H1 (cell line): Measurements from ENCODE around the gene CHRDL2. TPM values are rescaled to one million over a fixed set of nuclear protein-coding genes. Genes with fewer than 3 reads are reported as not detected.

Experiments
- CTCF ChIA-PET: fragments of 300-600 bp; sonication (Branson Sonifier 250); formaldehyde crosslinking; loops from one replicate; lab custom pipeline; 2021; ENCODE audit not compliant: partially characterized antibody; lab: Charles Lee
- POLR2A ChIA-PET: fragments of 300-600 bp; sonication (Branson Sonifier 250); formaldehyde crosslinking; loops from one replicate; lab custom pipeline; 2021; ENCODE audit warnings: inconsistent platforms; ENCODE audit not compliant: partially characterized antibody; lab: Charles Lee
- DNase-seq, 2 experiments: peaks; one replicate each; pipeline versions ENCODE4 v3.0.0 to v3.0.0-alpha.2; 2010 to 2022; ENCODE audit warnings: low spot score in 2 of 2, low read depth in 1 of 2, mixed read lengths in 1 of 2
- FAIRE-seq: peaks from 2 replicates; lab custom pipeline; 2011; peaks lifted over from hg19 to GRCh38; lab: Jason Lieb, UNC
- H2AFZ ChIP-seq: 2 replicates; pipeline ENCODE4 v1.8.1; 2012; ENCODE audit warnings: low read length, inconsistent platforms
- H2AK5ac ChIP-seq: 2 replicates; pipeline ENCODE4 v1.6.1; 2013; ENCODE audit warnings: low read depth, low read length
- H2BK120ac ChIP-seq: replicated peaks from 2 replicates; pipeline ENCODE3; 2013; ENCODE audit warnings: low read depth, low read length, inconsistent platforms
- H2BK12ac ChIP-seq: 2 replicates; pipeline ENCODE4 v1.6.1; 2013; ENCODE audit warnings: low read depth, low read length
- H2BK15ac ChIP-seq: 2 replicates; pipeline ENCODE4 v1.6.1; 2013; ENCODE audit warnings: low read length
- H2BK20ac ChIP-seq: 2 replicates; pipeline ENCODE4 v1.6.1; 2013; ENCODE audit warnings: low read length
- H2BK5ac ChIP-seq: 2 replicates; pipeline ENCODE4 v1.6.1; 2013; ENCODE audit warnings: low read depth, low read length
- H3K14ac ChIP-seq: 2 replicates; pipeline ENCODE4 v1.6.1; 2013; ENCODE audit warnings: inconsistent platforms; ENCODE audit not compliant: insufficient read length
- H3K18ac ChIP-seq: 2 replicates; pipeline ENCODE4 v1.6.1; 2013; ENCODE audit warnings: low read length; ENCODE audit errors: extremely low read depth
- H3K23ac ChIP-seq: 2 replicates; pipeline ENCODE4 v1.6.1; 2013; ENCODE audit warnings: inconsistent platforms; ENCODE audit not compliant: insufficient read length
- H3K23me2 ChIP-seq: 2 replicates; pipeline ENCODE4 v1.6.1; 2013; ENCODE audit warnings: low read depth, low read length
- H3K27ac ChIP-seq: 2 replicates; pipeline ENCODE4 v1.6.1; 2011; ENCODE audit warnings: low read depth, low read length, inconsistent platforms
- H3K27me3 ChIP-seq, 4 experiments: replicated peaks in 1 of 4; 1 replicate in 1 of 4; 2 replicates in 3 of 4; pipeline versions ENCODE4 v1.6.1 to v1.8.1; 2011 to 2013; ENCODE audit warnings: low read length in 3 of 4, mild to moderate bottlenecking in 3 of 4, inconsistent platforms in 2 of 4, mixed read lengths in 2 of 4, moderate library complexity in 1 of 4; ENCODE audit not compliant: control insufficient read depth in 3 of 4, insufficient read depth in 3 of 4; ENCODE audit errors: extremely low read depth in 1 of 4
- H3K36me3 ChIP-seq, 4 experiments: 2 replicates each; pipeline versions ENCODE4 v1.6.1 to v1.8.1; 2011 to 2013; ENCODE audit warnings: mild to moderate bottlenecking in 4 of 4, low read length in 3 of 4, moderate library complexity in 2 of 4, control low read depth in 1 of 4, inconsistent platforms in 1 of 4; ENCODE audit not compliant: insufficient read depth in 4 of 4, control insufficient read depth in 2 of 4
- H3K4ac ChIP-seq: replicated peaks from 2 replicates; pipeline ENCODE3; 2013; ENCODE audit warnings: low read length, low read depth, mixed read lengths, inconsistent platforms; ENCODE audit not compliant: insufficient read length
- H3K4me1 ChIP-seq, 4 experiments: replicated peaks in 1 of 4; 1 replicate in 1 of 4; 2 replicates in 3 of 4; pipeline versions ENCODE4 v1.6.1 to v1.8.1; 2011 to 2013; ENCODE audit warnings: low read length in 3 of 4, inconsistent platforms in 2 of 4, mixed read lengths in 1 of 4; ENCODE audit not compliant: insufficient read depth in 4 of 4, control insufficient read depth in 3 of 4
- H3K4me2 ChIP-seq, 2 experiments: 2 replicates each; pipeline versions ENCODE4 v1.6.1 to v1.8.1; 2011 to 2013; ENCODE audit warnings: low read depth in 2 of 2, low read length in 2 of 2, control low read depth in 1 of 2, inconsistent platforms in 1 of 2, mild to moderate bottlenecking in 1 of 2; ENCODE audit not compliant: insufficient read depth in 1 of 2
- H3K4me3 ChIP-seq, 4 experiments: fragments of 200-600, 300-600 bp in 1 of 4; sonication (generic), shearing (Covaris generic), sonication (Bioruptor Twin) in 1 of 4; 2 replicates each; pipeline versions ENCODE4 v1.5.1 to v1.8.1; 2011 to 2016; ENCODE audit warnings: low read length in 4 of 4, low read depth in 3 of 4, control low read depth in 2 of 4, inconsistent platforms in 2 of 4, mild to moderate bottlenecking in 2 of 4, mixed read lengths in 1 of 4, moderate library complexity in 1 of 4; ENCODE audit not compliant: insufficient read depth in 2 of 4; ENCODE audit errors: extremely low read depth in 1 of 4
- H3K56ac ChIP-seq: replicated peaks from 2 replicates; pipeline ENCODE3; 2013; ENCODE audit warnings: low read depth, mild to moderate bottlenecking, mixed read lengths, low read length, inconsistent platforms; ENCODE audit not compliant: insufficient read length
- H3K79me1 ChIP-seq: 2 replicates; pipeline ENCODE4 v1.6.1; 2013; ENCODE audit warnings: low read depth, low read length, control low read depth
- H3K79me2 ChIP-seq, 2 experiments: 2 replicates each; pipeline versions ENCODE4 v1.6.1 to v1.8.1; 2012 to 2013; ENCODE audit warnings: low read length in 2 of 2, mild to moderate bottlenecking in 2 of 2, inconsistent platforms in 1 of 2; ENCODE audit not compliant: insufficient read depth in 2 of 2, control insufficient read depth in 1 of 2
- H3K9ac ChIP-seq, 4 experiments: replicated peaks in 1 of 4; 1 replicate in 1 of 4; 2 replicates in 3 of 4; pipeline versions ENCODE4 v1.6.1 to v1.8.1; 2011 to 2013; ENCODE audit warnings: low read depth in 3 of 4, low read length in 3 of 4, control low read depth in 2 of 4, mild to moderate bottlenecking in 2 of 4, moderate library complexity in 2 of 4, inconsistent platforms in 1 of 4; ENCODE audit errors: extremely low read depth in 1 of 4
- H3K9me3 ChIP-seq, 2 experiments: 2 replicates each; pipeline versions ENCODE4 v1.6.1 to v1.8.1; 2012 to 2013; ENCODE audit warnings: mild to moderate bottlenecking in 2 of 2, moderate library complexity in 2 of 2, control low read depth in 1 of 2, inconsistent platforms in 1 of 2, low read depth in 1 of 2, low read length in 1 of 2, mixed read lengths in 1 of 2; ENCODE audit not compliant: insufficient read depth in 2 of 2
- H4K20me1 ChIP-seq, 2 experiments: replicated peaks in 1 of 2; 2 replicates each; pipeline versions ENCODE3 to v1.8.1; 2011 to 2013; ENCODE audit warnings: inconsistent platforms in 2 of 2, low read length in 2 of 2, mild to moderate bottlenecking in 1 of 2; ENCODE audit not compliant: insufficient read depth in 2 of 2, control insufficient read depth in 1 of 2
- H4K5ac ChIP-seq: 2 replicates; pipeline ENCODE4 v1.6.1; 2013; ENCODE audit warnings: low read length, low read depth, mixed read lengths, inconsistent platforms; ENCODE audit not compliant: insufficient read length
- H4K8ac ChIP-seq: 2 replicates; pipeline ENCODE4 v1.8.0; 2013; ENCODE audit warnings: mild to moderate bottlenecking, moderate library complexity, low read length, inconsistent platforms; ENCODE audit not compliant: insufficient read depth; ENCODE audit errors: extremely low read depth
- H4K91ac ChIP-seq: replicated peaks from 2 replicates; pipeline ENCODE3; 2013; ENCODE audit warnings: low read length, mixed read lengths, inconsistent platforms; ENCODE audit not compliant: insufficient read length
- HDAC6 ChIP-seq: IDR thresholded peaks from one replicate; pipeline ENCODE4 v1.7.1; 2012; ENCODE audit warnings: low read depth, mild to moderate bottlenecking, inconsistent platforms, low read length, moderate library complexity
- KDM1A ChIP-seq: fragments of 200-600, 300-600 bp; sonication (generic); IDR thresholded peaks from 2 replicates; pipeline ENCODE4 v1.7.1; 2016; ENCODE audit warnings: mild to moderate bottlenecking, low read length, borderline replicate concordance
- MAFK ChIP-seq: IDR thresholded peaks from 2 replicates; pipeline ENCODE4 v1.6.1; 2012; ENCODE audit warnings: low read depth, mild to moderate bottlenecking, improper control_type of control experiment, low read length
- NANOG ChIP-seq: IDR thresholded peaks from 2 replicates; pipeline ENCODE4 v1.6.1; 2011; ENCODE audit warnings: low read length, low read depth, mild to moderate bottlenecking, inconsistent platforms; ENCODE audit not compliant: insufficient read depth, poor library complexity, severe bottlenecking
- WGBS, 2 experiments: shearing (Covaris generic) in 1 of 2; methylation state at CpG; one replicate each; pipeline versions ENCODE4 v1.1.6 to v1.1.7; 2013 to 2015; ENCODE audit warnings: low lambda C conversion rate in 2 of 2, mixed read lengths in 2 of 2, inconsistent platforms in 1 of 2, low coverage in 1 of 2, missing lambda C conversion rate in 1 of 2; ENCODE audit not compliant: insufficient replicate concordance in 2 of 2, insufficient coverage in 1 of 2, insufficient read length in 1 of 2; ENCODE audit errors: extremely low coverage in 1 of 2, missing lambda C conversion rate in 1 of 2; 5-methylcytosine and 5-hydroxymethylcytosine counted together
- polyA plus RNA-seq, 7 experiments: library from polyadenylated mRNA; depleted of rRNA in 3 of 7; stranded (reverse) in 5 of 7; unstranded in 2 of 7; fragments of >200 nt in 5 of 7; fragments of 200-250 nt in 2 of 7; gene quantifications; 1 replicate in 5 of 7; 2 replicates in 1 of 7; 4 replicates in 1 of 7; pipeline versions ENCODE4 v1.2.1 to v1.2.3, GENCODE V29; 2011 to 2013; ENCODE audit warnings: missing spikeins in 2 of 7, mixed read lengths in 2 of 7
- total RNA-seq: library from RNA; stranded (reverse); fragmentation: NEBNext Ultra II Directional; extraction: Animal tissue kit (Norgen Biotek cat#: 25700); gene quantifications from 2 replicates; pipeline ENCODE4 v1.2.1, GENCODE V29; 2021

Gene CHRDL2
- total and polyA plus RNA-seq, 2 of the 8 experiments (the other 6 are each of a cell fraction or from before 2014, with no cell fraction given): 0.26 to 0.48 TPM

DNA sequence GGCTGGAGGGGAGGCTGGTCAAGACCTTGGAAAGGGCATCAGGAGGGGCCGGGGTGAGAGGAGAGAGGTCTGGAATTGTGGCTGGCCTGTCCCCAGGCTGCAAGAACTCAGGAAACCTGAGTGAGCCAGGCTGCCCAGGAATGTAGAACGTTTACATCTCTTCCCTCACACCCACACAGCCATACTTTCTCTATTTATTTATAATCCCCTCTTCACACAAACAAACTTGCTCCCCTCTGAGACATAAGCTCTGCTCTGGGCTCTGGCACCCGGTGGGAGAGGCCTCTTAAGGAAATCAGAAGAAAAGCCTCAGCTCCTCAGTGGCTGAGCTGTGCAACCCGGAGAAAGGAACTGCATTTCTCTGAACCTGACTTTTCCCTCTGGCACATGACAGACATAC, 5.5 kb downstream of the CHRDL2 start:
- Histone ChIP-seq H4K5ac (no peak overlapping the region), H3K79me2 (no peaks in the 10 kb centered on the region), H2BK15ac (no peak overlapping the region), H2AFZ (no peak overlapping the region), H4K8ac (no peak overlapping the region), H3K79me1 (no peaks in the 10 kb centered on the region), H3K4me1 (peaks cover 0 to 8% (median 4%) of the 10 kb centered on the region in 4 experiments; a peak in 5 of 7 replicates), H4K91ac (no peak overlapping the region), H3K4me3 (no peak overlapping the region), H3K23me2 (peaks cover 4% of the 10 kb centered on the region; the same call in 1 of the 2 replicates), H3K27me3 (peaks cover 14 to 27% (median 22%) of the 10 kb centered on the region in 4 experiments), H3K9ac (no peak overlapping the region), H3K23ac (no peak overlapping the region), H3K9me3 (no peaks in the 10 kb centered on the region), H2BK5ac (no peak overlapping the region), H2AK5ac (no peak overlapping the region), H3K56ac (no peak overlapping the region), H3K27ac (no peak overlapping the region), H3K14ac (no peak overlapping the region), H2BK12ac (no peak overlapping the region), H3K36me3 (no peaks in the 10 kb centered on the region), H3K4me2 (no peak overlapping the region), H4K20me1 (no peaks in the 10 kb centered on the region), H2BK20ac (no peak overlapping the region), H3K4ac (no peak overlapping the region), H3K18ac (no peak overlapping the region), H2BK120ac (no peak overlapping the region)
- FAIRE-seq: no peak
- CTCF ChIA-PET: interaction anchor here (0.6 to 12.8 kb wide), 20 partner anchors 10 to 183 kb away, joined by 3 to 348 read pairs (median 5); partner anchors contain the start of gene RNF169
- POLR2A ChIA-PET: interaction anchor here (1.1 to 1.9 kb wide), 2 partner anchors 23 kb away, joined by 3 to 5 read pairs; partner anchors contain the start of gene RNF169
- no peak for DNase-seq
- WGBS, 2 experiments: 76% methylated on average over 4 of the region's 4 CpGs; no CpG with 5 or more reads in 1 of the 2 experiments
- TF ChIP-seq KDM1A: no peak
- no peak for TF ChIP-seq NANOG
- no peak for TF ChIP-seq HDAC6
- TF ChIP-seq MAFK: no peak
